GM19324 (cell line): Measurements from ENCODE around the gene GOLGA8S.
"Not testable (repeated sequence)": the region's sequence is repeated elsewhere in the genome, so short reads cannot be mapped to it uniquely, and the experiment has no call there.

Source experiments
- ATAC-seq: cut with Tn5 transposase; IDR thresholded peaks from one replicate; pipeline ENCODE4 v1.9.1; 2021; ENCODE audit warnings: mild to moderate bottlenecking, moderate library complexity; ENCODE audit not compliant: unreplicated experiment, low FRiP score

GOLGA8S gene

DNA sequence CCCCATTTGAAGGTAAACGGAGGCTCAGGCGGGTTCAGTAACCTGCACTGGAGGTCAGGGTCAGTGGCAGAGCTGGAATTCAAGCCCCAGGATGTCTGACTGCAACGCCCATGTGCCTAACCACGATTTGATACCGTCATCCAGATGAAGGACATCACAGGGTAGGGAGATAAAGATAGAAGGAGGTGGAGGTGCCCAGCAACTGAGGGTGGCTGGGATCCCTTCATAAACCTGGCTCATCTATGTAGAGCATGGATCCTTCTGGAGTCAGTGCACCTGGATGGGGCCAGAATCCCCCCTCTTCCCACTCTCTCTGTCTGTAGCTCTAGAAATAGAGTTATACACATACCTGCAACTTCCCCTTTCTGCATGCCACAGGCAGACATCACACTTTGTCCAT lies 41.3 kb downstream of the GOLGA8S start:
- no peak for ATAC-seq

DNA sequence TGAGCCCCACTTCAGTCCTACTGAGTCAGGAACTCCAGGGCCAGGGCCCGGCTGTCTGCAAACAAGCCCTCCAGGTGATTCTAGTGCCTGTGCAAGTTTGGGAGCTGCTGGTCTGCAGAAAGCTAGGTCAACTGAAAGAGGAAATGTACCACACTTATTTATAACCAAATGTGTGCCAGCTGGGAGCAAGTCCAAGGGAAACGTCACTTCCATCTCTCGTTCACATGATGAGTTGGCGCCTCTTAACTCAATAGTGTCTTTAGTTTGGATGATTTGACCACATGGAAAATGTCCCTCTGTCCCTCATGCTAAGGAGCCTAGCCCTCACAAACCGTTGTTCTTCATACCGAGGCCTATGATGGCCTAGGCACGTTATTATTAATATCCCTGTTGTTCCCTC lies 43.2 kb downstream of the GOLGA8S start:
- ATAC-seq = no peak

DNA sequence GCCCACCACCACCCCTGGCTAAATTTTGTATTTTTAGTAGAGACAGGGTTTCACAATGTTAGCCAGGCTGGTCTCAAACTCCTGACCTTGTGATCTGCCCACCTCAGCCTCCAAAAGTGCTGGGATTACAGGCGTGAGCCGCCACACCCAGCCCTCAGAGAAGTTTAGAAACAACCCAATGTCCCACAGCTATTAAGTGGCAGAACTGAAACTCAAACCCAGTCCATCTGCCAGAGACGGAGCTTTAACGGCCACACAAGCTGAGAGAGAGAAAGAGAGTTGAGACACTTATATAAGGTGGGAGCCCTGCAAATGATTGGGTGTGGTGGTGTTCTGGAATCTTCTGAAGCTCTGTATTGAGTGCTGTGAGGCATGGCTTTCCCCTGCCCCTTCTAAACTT lies 43.8 kb downstream of the GOLGA8S start:
- ATAC-seq = not testable (repeated sequence)

DNA sequence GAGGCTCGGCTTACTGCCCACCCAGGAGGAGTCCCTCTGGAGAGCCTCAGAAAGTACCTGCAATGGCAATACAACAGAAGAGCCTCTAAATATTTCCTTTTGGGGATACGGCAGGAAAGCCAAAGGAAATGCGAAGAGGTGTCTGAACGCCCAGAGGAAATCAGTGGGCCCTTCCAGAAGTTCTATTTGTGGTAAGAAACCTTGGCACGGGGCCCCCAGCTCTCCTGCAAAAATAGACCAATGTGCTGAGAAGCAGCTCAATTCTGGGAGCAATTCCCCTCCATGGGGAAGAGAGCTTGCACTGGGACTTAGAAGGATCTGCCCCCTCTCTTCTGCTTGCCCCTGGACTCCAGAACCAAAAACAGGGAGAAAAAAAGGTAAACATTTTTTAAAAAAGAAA lies 44.7 kb downstream of the GOLGA8S start:
- not testable (repeated sequence) for ATAC-seq

DNA sequence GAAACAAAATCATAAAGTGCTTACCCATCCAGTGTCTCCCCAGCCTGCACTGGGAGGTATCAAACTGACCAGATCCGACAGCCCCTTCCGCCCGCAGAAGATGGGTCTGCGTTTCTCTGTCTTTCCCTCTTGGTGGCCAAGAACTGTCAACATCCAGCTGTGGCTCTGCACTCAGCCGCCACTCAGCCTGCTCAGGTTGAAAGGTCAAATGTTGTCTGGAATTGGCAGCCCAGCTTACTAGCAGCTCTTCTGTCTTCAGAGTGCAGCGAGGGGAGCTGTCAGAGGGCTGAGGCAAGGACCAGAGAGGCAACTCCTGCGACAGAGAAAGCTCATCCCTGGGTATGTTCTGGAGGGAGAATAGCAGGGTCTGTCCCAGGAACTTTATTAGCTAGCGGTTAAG lies 47.1 kb downstream of the GOLGA8S start:
- no peak for ATAC-seq

DNA sequence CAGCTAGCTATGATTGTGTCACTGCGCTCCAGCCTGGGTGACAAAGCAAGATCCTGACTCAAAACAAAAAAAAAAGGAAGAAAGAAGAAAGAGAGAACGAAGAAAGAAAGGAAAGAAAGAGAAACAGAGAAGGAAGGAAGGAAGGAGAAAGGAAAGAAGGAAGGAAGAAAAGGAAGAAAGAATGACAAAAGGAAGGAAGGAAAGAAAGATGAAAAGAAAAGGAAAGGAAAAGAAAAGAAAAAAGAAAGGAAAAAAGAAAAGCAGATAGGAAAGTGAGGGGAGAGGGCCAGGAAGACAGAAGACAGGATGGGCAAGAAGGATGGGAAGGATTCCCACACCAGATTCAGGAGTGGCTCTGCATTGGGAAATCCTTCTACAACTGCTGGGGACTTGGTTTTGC lies 47.6 kb downstream of the GOLGA8S start:
- no peak for ATAC-seq

DNA sequence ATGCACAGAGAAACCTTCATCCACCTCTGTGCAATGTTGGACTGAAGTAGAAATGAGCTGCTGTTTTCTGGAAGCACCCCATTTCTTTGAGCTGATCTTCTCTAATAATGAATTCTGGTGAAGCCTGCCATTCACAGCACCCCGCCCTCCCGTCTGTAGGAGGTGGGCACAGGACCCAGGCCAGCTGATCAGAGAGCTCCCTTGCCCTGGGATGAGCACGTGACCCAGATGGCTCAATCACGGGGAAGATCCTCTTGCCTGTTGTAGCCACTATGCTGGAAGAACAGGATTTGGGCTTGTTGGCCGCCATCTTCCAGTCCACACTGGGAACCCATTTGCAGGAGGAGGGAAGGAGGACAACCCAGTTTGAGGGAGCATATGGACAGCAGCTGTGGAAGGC lies 48.0 kb downstream of the GOLGA8S start:
- no peak for ATAC-seq

DNA sequence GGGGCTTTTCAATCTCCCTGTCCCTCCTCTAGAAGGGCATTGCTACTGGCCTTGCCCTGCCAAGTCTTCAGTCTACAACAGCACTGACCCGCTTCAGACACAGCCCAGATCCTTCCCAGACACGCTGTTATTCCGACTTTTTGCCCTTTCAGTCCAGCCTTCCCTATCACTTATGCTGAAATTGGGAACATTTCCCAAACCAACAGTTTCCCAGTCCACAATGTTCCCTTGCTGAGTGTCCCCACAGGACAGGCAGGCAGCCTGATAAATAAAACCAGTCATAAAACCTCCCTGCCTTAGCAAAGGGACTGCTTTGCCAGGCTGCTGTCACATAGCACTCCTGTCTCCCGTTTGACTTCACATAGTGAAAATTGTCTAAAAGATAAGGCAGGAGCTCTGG lies 49.0 kb downstream of the GOLGA8S start:
- no peak for ATAC-seq

DNA sequence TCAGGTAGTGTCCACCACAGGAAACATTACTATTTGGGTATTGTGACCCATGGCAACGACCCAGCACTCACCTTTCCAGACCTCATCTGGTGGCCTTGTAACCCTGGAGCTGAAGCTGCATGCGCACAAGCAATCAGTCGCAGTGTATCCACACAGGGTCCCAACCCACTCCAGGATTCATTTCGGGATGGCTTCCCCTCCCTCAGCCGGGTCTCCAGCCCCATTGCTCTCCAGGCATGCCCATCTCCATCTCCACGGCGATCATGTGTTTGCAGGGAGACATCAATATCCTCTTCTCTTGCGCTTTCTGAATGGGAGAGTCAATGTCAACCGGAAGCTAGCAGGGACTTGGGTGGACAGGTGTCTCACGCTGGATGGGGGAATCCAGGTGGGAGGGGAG lies 57.3 kb downstream of the GOLGA8S start:
- ATAC-seq = no peak

DNA sequence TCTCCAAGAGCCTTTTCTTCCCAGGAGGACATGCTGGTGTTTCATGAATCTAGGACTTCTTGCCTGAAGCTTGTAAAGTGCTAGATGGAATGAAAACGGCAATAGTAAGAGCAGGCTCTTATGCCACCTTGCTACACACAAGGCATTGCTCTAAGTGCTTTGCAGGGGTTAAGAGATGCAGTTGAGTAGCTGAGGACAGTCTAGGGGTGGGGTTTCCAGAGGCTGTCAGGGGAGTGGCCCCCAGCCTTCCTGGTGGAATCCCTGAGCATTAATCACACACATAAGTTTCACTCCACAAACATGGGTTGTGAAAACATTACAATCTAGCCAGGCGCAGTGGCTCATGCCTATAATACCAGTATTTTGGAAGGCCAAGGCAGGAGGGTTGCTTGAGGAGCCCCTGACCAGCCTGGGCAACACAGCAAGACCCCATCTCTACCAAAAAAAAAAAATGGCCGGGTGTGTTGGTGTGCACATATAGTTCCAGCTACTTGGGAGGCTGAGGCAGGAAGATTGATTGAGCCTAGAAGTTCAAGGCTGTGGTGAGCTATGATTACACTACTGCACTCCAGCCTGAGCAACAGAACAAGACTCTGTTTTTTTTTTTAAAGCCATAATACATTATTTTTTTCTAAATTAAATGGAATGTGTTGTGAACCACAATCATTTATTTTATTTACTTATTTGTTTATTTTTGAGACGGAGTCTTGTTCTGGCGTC lies 58.5 kb downstream of the GOLGA8S start:
- not testable (repeated sequence) for ATAC-seq
